DLD1 (cell line): ENCODE data around the gene CEACAM21.

Source experiments
- in situ Hi-C: cut with HindIII; loops from 2 replicates; pipeline ENCODE4 v1.10.0; 2017; ENCODE audit warnings: low sequenced_read_pairs

The CEACAM21 gene

DNA sequence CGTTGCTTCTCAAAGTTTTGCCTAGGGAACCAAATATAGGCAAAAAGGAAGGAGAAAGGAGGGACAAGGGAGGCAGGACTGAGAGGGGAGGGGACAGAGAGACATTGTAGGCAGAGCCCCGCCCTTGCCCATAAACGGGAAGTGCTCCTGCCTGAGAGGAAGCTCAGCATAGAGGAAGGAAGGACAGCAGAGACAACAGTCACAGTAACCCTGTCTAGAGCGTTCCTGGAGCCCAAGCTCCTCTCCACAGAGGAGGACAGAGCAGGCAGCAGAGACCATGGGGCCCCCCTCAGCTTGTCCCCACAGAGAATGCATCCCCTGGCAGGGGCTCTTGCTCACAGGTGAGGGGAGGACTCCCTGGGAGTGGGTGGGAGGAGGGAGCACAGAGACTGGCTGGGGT is at the start of gene CEACAM21:
Gene CEACAM21 (plus strand): TSS at position 169 of the 400 bp plus-strand sequence. CDS start 109 bp downstream, at position 278.
- in situ Hi-C loops, result loop anchor here (10.0 kb wide), 1 partner anchor 151 kb away; the partner anchor contains the start of gene B3GNT8

DNA sequence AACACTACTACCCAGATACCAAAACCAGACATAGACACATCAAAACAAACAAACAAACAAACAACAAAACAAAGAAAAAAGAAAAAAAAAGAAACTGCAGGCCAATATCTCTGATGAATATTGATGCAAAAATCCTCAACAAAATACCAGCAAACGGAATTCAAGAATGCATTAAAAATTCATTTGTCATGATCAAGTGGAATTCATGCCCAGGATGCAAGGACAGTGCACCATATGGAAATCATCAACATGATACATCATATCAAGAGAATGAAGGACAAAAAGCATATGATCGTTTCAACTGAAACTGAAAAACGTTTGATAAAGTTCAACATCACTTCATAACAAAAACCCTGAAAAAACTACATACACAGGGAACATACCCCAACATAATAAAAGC is 48.9 kb upstream of the CEACAM21 start:
- in situ Hi-C loops, result no loop called here

DNA sequence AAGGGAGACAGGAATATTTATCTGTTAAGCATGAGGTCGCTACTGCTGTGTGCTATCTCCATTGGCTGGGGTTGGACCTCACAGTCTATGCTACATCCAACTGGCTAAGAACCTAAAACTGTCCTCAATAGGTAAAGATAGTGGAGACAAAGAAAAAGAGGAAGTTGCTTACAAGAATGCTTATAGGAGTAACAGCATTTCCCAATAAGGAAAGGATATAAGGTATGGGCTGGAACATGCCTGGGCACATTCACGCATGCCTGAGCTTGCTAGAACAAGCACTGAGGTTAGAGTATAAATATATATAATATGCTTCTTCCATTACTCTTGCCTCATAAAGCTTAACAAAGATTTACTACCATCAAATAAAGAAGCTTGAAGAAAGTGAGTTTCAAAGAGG is 47.9 kb upstream of the CEACAM21 start:
- in situ Hi-C loops, result no loop called here

DNA sequence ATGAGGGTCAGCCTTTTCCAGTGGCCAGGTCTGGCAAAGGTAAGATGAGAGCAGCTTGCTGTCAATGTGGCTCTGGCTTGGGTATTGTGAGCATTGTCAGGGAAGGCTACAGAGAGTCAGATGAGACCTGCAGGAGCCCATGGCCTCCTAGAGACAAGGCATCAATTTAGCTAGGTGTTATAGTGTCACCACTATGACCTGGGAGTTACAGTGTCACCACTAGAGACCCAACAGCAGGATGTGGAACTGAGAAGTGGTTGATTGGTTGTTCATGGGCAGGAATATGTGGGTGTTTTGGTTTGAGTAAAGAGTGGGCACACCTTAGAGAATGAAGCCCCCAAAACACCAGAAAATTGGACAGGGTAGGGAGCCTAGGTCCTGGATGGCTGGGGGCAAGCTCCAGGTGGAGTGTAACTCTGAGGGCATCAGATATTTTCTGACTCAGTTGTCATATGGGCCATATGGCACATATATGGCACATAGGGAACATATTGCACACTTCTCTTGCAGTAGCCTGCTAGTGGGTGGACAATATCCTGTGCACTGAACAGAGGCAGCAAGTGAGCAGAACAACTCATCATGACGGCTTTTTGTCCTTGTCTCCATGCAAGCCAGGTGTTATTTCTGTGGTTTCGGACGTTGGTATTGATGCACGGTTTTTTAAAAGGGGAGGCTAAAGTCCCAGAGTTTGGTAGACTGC is 46.3 kb upstream of the CEACAM21 start:
- in situ Hi-C loops, result loop anchor here (10.0 kb wide), 1 partner anchor 45 kb away; no protein-coding TSS in a partner anchor

DNA sequence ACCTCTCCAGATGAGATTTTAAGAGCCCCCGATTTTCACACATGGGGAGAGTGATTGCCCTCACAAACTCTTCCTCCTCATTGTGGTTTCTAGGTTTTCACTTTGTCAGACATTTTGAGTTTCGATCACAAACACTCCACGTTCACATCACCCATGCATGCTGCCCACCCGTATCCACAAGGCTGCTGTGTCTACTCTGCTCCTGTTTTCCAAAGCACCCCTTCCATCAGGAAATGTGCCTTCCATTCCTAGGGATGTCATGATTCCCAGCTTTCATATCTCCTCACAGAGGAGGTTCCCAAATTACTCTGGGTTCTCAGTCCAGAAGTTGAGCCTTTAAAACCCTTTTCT is 45.8 kb upstream of the CEACAM21 start:
- in situ Hi-C loops, result loop anchor here (10.0 kb wide), 1 partner anchor 45 kb away; no protein-coding TSS in a partner anchor

DNA sequence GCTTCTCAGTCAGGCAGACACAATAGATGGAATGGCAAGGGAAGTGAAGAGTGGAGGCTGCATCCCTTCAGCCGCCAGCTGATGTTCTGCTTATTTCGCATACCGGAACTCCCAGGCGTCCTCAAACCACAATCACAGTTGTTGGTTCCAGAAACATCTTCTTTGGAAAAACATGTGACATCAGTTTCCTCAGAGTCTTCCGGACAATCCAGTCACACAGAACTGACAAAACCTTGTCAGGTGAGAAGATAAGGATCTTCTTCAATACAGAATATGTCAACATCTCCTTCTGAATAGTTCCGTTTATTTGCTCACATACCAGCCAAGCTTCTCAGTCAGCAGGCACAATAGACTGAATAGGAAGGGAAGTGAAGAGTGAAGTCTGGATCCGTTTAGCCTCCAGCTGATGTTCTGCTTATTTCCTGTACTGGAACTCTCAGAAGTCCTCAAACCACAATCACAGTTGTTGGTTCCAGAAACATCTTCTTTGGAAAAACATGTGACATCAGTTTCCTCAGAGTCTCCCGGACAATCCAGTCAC is 45.1 kb upstream of the CEACAM21 start:
- in situ Hi-C loops, result loop anchor here (10.0 kb wide), 1 partner anchor 46 kb away; no protein-coding TSS in a partner anchor

DNA sequence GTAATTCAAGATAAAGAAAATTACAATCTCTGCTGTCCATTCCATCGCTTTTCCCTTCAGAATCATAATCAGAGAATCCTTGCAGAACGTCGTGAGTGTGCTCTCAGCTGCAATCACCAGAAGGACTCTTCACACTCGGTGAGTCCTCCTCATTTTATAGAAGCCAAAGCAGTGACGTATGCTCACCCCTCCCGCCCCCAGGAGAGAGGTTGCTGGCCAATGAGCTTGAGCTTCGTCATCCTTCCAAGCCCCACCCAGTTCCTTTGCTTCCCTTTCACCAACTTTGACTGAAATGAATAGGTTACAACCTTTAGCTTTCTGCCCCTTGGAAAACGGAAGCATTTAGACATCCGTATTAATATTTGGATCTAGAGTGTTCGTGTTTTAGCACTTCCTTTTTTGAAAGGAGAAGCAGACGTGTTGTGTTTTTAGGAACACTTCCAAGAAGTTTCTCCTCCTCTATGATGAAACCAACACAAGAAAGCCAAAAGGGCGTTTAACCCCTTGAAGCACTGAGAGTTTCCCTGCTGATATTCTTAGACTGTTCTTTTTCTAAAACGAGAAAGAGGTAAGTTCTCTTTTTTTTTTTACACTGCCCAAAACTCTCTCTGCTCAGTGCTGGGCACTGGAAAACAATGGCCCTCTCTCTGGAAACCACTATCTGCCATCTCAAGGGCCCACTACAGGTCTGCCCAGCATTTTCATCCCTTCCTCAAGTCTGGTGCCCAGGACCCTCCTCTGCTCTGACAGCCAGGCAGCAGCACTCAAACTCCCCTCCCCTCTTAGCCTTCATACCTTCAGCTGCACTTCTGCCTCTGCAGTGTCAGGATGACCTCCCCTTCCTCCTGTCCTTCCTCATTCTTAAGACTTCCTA is 44.3 kb upstream of the CEACAM21 start:
- in situ Hi-C loops, result loop anchor here (10.0 kb wide), 1 partner anchor 47 kb away; no protein-coding TSS in a partner anchor

DNA sequence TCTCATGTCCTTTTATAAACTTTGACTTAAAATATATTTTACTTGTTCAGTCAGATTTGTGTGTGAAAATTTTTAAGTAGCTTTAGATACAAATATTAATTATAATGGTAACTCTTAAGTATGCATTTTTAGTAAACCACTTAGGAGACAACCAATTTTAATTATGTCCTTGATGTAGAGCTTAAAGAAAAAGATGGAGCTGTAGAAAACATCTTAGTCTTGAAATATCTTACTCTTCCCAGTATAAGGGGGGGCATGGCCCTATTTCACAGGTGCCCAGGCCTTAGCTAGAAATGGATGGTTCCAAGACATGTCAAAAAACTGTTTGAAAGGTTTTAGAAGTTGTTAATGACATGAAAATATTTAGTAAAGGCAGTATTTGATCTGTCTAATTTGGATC is 43.4 kb upstream of the CEACAM21 start:
- in situ Hi-C loops, result loop anchor here (10.0 kb wide), 1 partner anchor 48 kb away; no protein-coding TSS in a partner anchor

DNA sequence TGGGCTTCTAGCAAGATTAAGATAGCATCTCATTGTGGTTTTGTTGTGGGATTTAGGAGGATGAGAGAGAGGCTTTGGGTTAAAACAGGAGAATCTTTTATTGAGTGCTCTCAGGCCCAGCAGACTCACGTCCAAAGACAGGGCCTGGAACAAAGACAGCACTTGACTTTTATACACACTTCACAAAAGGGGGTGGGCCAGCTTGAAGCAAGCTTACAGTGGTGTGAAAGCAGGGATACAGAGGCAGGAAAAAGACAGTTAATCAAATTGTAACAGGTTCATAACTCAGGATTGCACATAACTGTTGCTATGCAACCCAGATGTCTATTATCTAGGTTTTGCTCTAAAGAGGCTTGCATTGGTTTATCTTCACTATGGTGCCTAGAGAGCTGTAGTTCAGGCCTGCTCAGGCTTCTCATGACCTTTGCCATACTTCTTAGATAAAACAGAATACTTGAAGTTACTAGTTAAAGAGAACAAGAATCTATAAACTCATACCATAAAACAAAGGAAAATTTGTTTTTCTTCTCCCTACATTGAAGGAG is 42.2 kb upstream of the CEACAM21 start:
- in situ Hi-C loops, result loop anchor here (10.0 kb wide), 1 partner anchor 49 kb away; no protein-coding TSS in a partner anchor

DNA sequence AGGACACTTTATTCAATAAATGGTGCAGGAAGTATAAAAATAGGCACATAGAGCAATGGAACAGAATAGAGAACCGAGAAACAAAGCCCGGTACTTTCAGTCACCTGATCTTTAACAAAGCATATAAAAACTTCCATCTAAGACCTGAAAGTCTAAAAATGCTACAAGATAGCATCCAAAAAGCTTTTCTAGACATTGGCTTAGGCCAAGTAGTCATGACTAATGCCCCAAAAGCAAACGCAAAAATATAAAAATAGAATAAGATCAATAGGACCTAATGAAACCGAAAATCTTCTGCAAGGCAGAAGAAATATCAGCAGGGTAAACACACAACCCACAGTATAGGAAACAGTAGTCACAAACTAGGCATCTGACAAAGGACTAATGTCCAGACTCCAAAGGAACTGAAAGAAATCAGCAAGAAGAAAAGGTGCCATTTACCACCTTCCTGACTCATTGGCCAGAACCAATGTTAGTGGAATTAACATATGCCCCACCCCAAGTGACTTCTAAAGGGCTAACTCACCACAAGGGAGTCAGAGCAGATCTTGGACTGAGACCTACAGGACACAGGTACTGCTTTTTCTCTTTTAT is 40.8 kb upstream of the CEACAM21 start:
- in situ Hi-C loops, result loop anchor here (10.0 kb wide), 1 partner anchor 50 kb away; no protein-coding TSS in a partner anchor

DNA sequence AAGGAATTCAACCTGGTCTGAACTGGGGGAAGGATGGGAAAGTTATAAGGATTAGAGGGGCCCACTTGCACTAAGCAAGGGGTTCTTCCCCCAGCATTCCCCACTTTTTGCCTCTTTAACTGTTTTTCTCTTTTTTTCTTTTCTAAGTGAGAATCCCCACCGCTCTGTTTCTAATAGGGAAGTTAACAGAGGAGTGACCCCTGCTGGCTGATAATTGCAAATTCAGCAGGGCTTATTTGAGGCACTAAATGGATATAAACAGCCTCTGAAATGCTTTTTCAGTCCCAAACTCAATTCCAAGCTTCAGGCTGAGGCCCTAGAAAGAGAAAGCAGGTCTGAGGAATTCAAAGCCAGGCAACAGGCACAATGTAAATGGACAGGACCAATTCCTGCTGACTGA is 38.2 kb upstream of the CEACAM21 start:
- in situ Hi-C loops, result loop anchor here (10.0 kb wide), 1 partner anchor 53 kb away; no protein-coding TSS in a partner anchor

DNA sequence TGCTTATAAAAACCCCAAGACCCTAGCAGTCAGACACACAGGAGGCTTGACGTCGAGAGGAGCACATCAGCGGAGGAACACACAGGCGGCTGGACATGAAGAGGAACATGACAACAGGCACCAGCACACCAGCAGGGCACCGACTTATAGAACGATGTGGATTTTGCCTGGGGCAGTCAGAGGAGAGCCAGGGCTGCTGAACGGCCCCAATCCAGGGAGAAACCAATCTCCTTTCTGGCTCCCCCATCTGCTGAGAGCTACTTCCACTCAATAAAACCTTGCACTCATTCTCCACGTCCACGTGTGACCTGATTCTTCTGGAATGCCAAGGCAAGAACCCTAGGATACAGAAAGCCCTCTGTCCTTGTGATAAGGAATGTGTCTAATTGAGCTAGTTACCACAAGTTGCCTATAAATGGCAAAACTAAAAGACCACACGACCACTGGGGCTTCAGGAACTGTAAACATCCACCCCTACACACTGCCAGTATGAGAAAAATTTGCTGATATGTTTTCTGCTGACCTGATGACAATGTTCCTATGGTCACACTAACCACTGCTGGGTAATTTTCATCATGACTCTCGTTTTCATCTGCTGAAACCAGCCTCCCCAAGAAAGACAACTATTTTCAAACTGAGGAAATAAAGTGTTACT is 35.8 kb upstream of the CEACAM21 start:
- in situ Hi-C loops, result no loop called here

DNA sequence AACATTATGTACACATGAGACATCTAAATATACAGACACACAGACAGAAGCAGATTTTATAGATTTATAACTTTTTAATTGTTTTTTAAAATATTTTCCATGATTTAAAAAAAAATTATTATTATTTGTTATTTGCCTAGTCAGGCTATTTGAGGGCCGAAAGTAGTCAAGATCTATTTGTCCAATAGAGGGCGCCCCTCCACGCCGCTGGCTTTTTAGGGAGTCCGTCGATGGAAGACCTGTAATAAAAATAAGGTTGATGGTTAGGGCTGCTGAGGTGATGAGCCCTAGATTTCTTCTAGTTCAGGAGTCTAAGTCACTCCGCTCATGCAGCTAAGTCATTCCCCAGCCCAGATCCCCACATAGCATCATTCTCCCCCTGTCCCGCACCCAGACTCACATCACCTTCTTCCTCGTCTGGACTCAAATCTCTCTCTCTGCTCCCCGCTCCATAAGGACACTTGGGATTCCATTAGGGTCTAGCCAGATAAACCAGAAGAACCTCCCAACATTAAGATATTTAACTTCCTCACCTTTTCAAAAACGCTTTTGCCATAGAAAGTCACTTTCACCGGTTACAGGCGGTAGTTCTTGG is 33.9 kb upstream of the CEACAM21 start:
- in situ Hi-C loops, result no loop called here

DNA sequence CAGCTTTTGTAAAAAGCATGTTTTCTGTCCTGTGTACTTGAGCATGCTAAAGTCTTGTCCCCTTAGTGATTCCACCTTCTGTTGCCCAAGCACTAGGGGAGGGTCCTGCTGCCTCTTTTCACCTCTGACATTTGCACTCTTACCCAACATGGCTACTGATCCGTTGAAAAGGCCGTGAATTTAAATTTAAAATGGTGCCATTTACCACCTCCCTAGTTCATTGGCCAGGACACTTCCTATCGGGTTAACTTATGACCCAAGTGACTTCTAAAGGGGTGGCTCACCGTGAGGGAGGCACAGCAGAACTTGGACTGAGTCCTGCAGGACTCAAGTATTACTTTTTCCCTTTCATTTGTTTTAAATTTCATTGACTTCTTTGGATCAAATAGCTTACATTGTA is 33.3 kb upstream of the CEACAM21 start:
- in situ Hi-C loops, result no loop called here

DNA sequence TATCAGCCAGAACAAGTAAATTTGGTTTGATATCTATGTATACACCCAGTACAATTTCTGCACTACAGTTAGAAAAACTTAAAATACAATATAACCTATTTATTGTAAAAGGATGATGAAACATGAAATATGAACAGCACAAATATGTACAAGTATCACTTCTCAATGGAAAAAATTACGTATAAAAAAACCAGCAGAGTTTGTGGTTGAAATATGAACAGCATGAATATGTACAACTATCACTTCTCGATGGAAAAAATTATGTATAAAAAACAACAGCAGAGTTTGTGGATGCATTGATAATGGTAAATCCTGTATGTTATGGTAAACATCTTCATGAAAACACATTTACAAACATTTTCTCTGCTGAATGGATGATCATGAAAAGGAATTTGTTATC is 32.4 kb upstream of the CEACAM21 start:
- in situ Hi-C loops, result no loop called here

DNA sequence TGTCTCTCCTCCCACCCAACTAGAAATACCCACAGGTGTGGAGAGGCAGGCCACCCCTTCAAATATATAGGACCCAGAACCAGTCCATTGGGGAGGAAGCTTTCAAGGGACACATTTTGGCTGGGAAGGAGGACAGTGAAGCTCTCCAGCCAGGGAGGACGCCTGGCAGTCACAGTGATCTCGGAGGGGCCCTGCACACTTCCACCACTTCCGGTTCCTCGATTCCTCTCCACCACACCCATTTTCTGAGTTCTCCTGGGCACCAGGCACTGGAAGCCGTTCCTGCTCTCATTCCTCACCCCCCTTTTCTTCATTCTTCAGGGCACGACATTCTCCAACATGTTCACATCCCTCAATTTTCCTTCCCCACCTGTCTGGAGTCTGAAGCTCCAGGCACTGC is 30.4 kb upstream of the CEACAM21 start:
- in situ Hi-C loops, result no loop called here

DNA sequence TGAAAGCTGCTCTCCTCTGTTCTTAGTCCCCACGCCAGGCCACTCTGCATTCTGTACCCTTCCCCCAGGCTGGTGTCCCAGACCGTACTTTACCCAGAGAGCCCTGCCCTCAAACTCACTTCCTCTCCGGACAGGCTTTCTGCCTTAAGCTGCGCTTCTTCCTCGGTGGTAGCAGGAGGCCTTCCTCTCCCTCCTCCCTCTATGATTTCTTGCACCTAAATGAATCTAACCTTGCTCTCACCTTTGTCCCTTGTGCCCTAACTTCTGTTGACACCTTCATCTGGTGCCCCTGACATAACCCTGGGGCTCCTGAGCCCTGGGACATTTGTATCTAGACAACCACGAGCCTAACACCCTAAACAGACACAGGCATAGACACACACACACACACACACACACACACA is 29.6 kb upstream of the CEACAM21 start:
- in situ Hi-C loops, result no loop called here

DNA sequence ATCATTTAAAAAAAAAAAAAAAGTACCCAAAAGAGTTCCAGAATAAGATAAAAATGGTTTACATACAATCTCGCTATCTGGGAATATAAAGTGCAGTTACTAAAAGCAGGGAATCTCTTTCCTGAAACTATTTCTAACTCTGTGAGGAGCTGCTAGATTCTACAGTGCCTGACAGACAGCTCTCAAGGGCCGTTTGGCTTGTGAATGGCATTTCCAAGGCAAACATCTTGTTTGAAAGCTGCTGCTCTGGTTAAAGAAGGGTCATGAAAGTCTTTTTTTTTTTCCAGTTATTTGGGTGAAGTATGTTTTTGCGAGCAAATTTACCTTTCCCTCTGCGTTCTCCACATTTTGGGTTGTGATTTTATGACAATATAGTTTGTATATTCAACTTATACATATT is 29.0 kb upstream of the CEACAM21 start:
- in situ Hi-C loops, result no loop called here

DNA sequence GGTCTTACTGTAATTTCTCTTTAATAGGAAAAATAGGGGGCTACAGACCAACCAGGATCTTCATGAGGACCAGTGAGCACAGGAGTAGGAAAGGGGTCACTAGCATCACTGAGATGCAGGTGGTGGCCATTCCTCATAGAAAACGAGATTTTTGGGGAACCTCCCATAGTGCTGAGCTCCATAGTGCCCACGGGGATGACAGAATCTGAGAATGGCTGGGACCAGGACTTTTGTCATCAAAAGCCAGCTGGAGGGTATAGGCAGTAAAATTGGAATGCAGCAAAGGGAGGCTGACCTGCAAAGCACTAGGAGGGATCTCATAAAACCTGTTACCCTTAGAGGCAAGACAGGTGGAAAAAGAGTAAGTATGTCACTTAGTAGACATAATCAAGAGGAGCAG is 28.4 kb upstream of the CEACAM21 start:
- in situ Hi-C loops, result no loop called here

DNA sequence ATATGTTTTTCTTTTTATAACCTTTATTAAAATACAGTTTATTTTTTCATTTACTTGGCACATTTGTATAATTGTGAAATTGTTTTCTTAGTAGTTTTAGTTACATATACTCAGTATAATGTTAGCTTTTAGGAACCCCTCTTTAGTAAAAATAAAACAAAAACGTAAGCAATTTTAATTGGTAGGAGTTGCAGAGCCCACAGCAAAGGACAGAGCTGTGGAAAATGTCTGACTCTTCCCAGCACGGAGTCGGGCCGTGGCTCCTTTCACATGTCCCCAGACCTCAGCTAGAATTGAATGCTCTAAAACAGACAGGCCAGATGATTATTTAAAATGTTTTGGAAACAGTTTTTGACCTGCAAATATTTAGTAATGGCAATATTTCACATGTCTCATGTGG is 27.9 kb upstream of the CEACAM21 start:
- in situ Hi-C loops, result no loop called here
